ENCODE results near the gene SEZ6L. TPM values are rescaled to one million over a fixed set of nuclear protein-coding genes. Genes with fewer than 3 reads are reported as not detected.

SEZ6L gene
- total RNA-seq, 1 experiment from 2014 or later, result 0.13 TPM

GRCh38 chr22:26316732-26317285 lies 147.5 kb downstream of the SEZ6L start:
- Histone ChIP-seq H3K79me2 (ENCODE audit: insufficient read depth, low read length) (no peaks in the 10 kb centered on the region), H4K5ac (ENCODE audit: insufficient read length, low read depth, low read length) (no peak overlapping the region), H3T11ph (ENCODE audit: low read length) (no peak overlapping the region), H4K20me1 (ENCODE audit: control insufficient read depth, insufficient read depth, insufficient read length) (no peaks in the 10 kb centered on the region), H3K23ac (ENCODE audit: insufficient read length, low read depth, low read length) (no peak overlapping the region), H2BK12ac (ENCODE audit: insufficient read length, low read depth, low read length) (no peak overlapping the region), H2BK5ac (ENCODE audit: insufficient read length, low read length) (no peak overlapping the region), H2BK120ac (ENCODE audit: low read depth, low read length, poor library complexity, severe bottlenecking) (no peak overlapping the region), H2AFZ (ENCODE audit: low read length) (no peak overlapping the region), H3K27me3 (ENCODE audit: insufficient read depth, low read length) (no peaks in the 10 kb centered on the region), H3K79me1 (ENCODE audit: insufficient read depth, low read depth, low read length, poor library complexity, severe bottlenecking) (no peaks in the 10 kb centered on the region), H3K18ac (ENCODE audit: insufficient read length, low read depth, low read length) (no peak overlapping the region), H3K14ac (ENCODE audit: insufficient read depth, low read length) (no peak overlapping the region), H3K56ac (ENCODE audit: insufficient read length, low read depth, low read length) (no peak overlapping the region), H4K8ac (replicated peaks; ENCODE audit: insufficient read length, low read depth, low read length) (no peak overlapping the region), H3K9me3 (ENCODE audit: control insufficient read depth, low read depth, low read length) (no peaks in the 10 kb centered on the region), H2BK15ac (ENCODE audit: low read depth, low read length) (no peak overlapping the region), H2BK20ac (ENCODE audit: low read depth, low read length, poor library complexity, severe bottlenecking) (no peak overlapping the region), H4K91ac (ENCODE audit: insufficient read length, low read depth, low read length) (no peak overlapping the region), H3K9ac (ENCODE audit: extremely low read depth, insufficient read length, low read length) (no peak overlapping the region), H3K4me1 (ENCODE audit: insufficient read depth, low read length) (no peaks in the 10 kb centered on the region), H3K4me2 (ENCODE audit: insufficient read depth, insufficient read length, low read length) (no peak overlapping the region), H3K23me2 (ENCODE audit: insufficient read length, low read depth, low read length, poor library complexity, severe bottlenecking) (no peaks in the 10 kb centered on the region), H3K4ac (ENCODE audit: low read depth, low read length) (no peak overlapping the region), H3K27ac (ENCODE audit: insufficient read length, low read depth, low read length) (no peak overlapping the region), H2AK5ac (ENCODE audit: insufficient read length, low read length) (no peak overlapping the region)
- Mint-ChIP-seq H3K36me3 (ENCODE audit: insufficient read depth in 1 of 3, low read depth in 3 of 3) (no peaks in the 10 kb centered on the region), H3K4me3 (no peak overlapping the region), H3K27me3 (ENCODE audit: low read depth) (peaks cover 20% of the 10 kb centered on the region), H3K27ac (no peak overlapping the region; a peak in 1 of 7 replicates), H3K9me3 (no peaks in the 10 kb centered on the region), H3K4me1 (peaks cover 2 to 3% of the 10 kb centered on the region in 2 experiments; a peak in 1 of 4 replicates)
- no CpG with 5 or more reads among the region's 2 CpGs for WGBS (ENCODE audit: extremely low coverage, insufficient read length, low lambda C conversion rate)
- no peak for TF ChIP-seq CTCF (conservative IDR thresholded peaks at IDR 0.05)
- DNase-seq, result no peak
